Measurements from ENCODE around the gene SLC20A1. TPM values are rescaled to one million over a fixed set of nuclear protein-coding genes. Genes with fewer than 3 reads are reported as not detected.

The SLC20A1 gene
- total RNA-seq, 4 donors from 2014 or later: 6.9 to 85.7 (median 9.2) TPM

DNA sequence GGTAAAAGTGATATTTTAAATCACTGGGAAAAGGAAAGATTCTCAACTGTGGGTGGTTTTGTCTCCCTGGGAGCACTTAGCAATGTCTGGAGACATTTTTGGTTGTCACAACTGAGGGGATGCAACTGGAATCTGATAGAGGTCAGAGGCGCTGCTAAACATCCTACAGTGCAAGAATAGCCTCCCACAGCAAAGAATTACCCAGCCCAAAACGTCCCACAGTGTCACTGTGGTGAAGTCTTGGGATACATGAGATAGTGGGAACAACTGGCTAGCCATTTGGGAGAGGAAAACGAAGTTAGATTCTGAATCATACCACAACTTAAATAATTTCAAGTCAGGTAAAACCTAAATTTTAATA lies 38.7 kb downstream of the SLC20A1 start:
- ATAC-seq (no peak), DNase-seq (no peak)
- H3K4me3 ChIP-seq: no peak overlapping the region
- no peaks in the 10 kb centered on the region for H3K9me3 ChIP-seq
- in situ Hi-C loops (cut with MboI; ENCODE audit: low sequenced_read_pairs in 4 of 4): loop anchor here in 1 of 4 donors (10.0 kb wide), 1 partner anchor 60 kb away; no protein-coding TSS in a partner anchor
- intact Hi-C loops (cut with DNase I; ENCODE audit: low total_unique reads): loop anchor here (5.0 kb wide), 1 partner anchor 37 kb away; the partner anchor contains the start of gene SLC20A1
- peaks cover 16 to 25% of the 10 kb centered on the region in 2 donors for H3K4me1 ChIP-seq
- H3K27me3 ChIP-seq: no peaks in the 10 kb centered on the region
- no peak overlapping the region for H3K27ac ChIP-seq
- no peaks in the 10 kb centered on the region for H3K36me3 ChIP-seq
- TF ChIP-seq CTCF (IDR thresholded peaks at IDR 0.05 in 4 of 5, conservative IDR thresholded peaks at IDR 0.05 in 1 of 5): no peak
- no peak for TF ChIP-seq POLR2A (IDR thresholded peaks at IDR 0.05)

- peaks cover 6 to 16% of the 10 kb centered on the region in 2 donors for H3K4me1 ChIP-seq
- TF ChIP-seq CTCF (IDR thresholded peaks at IDR 0.05 in 4 of 5, conservative IDR thresholded peaks at IDR 0.05 in 1 of 5): peak in 1 of 5 experiments; percentile 16
- no peak for TF ChIP-seq POLR2A (IDR thresholded peaks at IDR 0.05)
- H3K27ac ChIP-seq: no peak overlapping the region
- no peak overlapping the region for H3K4me3 ChIP-seq
- intact Hi-C loops (cut with DNase I; ENCODE audit: low total_unique reads) (no loop called here), in situ Hi-C loops (cut with MboI; ENCODE audit: low sequenced_read_pairs in 4 of 4) (loop anchor here in 2 of 4 donors (5.0 to 10.0 kb wide), 2 partner anchors 61 to 83 kb away; no protein-coding TSS in a partner anchor)
- H3K36me3 ChIP-seq: no peaks in the 10 kb centered on the region
- H3K9me3 ChIP-seq: no peaks in the 10 kb centered on the region
- no peaks in the 10 kb centered on the region for H3K27me3 ChIP-seq
- no peak for ATAC-seq
- no peak for DNase-seq
Measured at GRCh38 chr2:112685271-112685884, 39.6 kb downstream of the SLC20A1 start.

- in situ Hi-C loops (cut with MboI; ENCODE audit: low sequenced_read_pairs in 4 of 4) (loop anchor here in 2 of 4 donors (5.0 to 10.0 kb wide), 2 partner anchors 62 to 84 kb away; no protein-coding TSS in a partner anchor), intact Hi-C loops (cut with DNase I; ENCODE audit: low total_unique reads) (no loop called here)
- Histone ChIP-seq H3K4me3 (no peak overlapping the region), H3K27me3 (no peaks in the 10 kb centered on the region), H3K4me1 (peaks cover 0 to 11% of the 10 kb centered on the region in 2 donors), H3K36me3 (no peaks in the 10 kb centered on the region), H3K9me3 (no peaks in the 10 kb centered on the region), H3K27ac (no peak overlapping the region)
- no peak for ATAC-seq
- TF ChIP-seq CTCF (IDR thresholded peaks at IDR 0.05 in 4 of 5, conservative IDR thresholded peaks at IDR 0.05 in 1 of 5) (no peak), POLR2A (IDR thresholded peaks at IDR 0.05) (no peak)
- DNase-seq: no peak
Measured at GRCh38 chr2:112686348-112687217, 40.8 kb downstream of the SLC20A1 start.

DNA sequence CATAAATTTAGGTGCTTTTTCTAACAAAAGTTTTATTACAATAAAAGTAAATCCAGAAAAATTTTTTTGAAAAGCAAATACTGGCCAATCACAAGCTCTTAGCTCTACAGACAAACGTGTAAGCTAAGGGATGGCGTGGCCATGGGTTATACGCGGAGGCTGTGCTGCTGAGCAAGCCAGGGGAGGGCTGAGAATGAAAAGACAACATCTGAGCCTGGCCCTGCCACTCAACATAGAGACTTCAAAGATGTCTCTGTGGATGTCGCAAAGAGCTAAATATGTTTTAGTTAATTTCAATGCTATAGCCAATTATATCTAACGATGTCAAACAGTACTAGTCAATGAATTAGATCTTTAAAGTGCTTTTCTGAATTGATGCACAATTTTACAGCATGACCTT lies 41.8 kb downstream of the SLC20A1 start:
- DNase-seq (no peak), ATAC-seq (no peak)
- TF ChIP-seq POLR2A (IDR thresholded peaks at IDR 0.05) (no peak), CTCF (IDR thresholded peaks at IDR 0.05 in 4 of 5, conservative IDR thresholded peaks at IDR 0.05 in 1 of 5) (no peak)
- in situ Hi-C loops (cut with MboI; ENCODE audit: low sequenced_read_pairs in 4 of 4) (loop anchor here in 2 of 4 donors (5.0 to 10.0 kb wide), 2 partner anchors 63 to 85 kb away; no protein-coding TSS in a partner anchor), intact Hi-C loops (cut with DNase I; ENCODE audit: low total_unique reads) (no loop called here)
- H3K36me3 ChIP-seq: no peaks in the 10 kb centered on the region
- no peak overlapping the region for H3K27ac ChIP-seq
- H3K9me3 ChIP-seq: no peaks in the 10 kb centered on the region
- H3K4me3 ChIP-seq: no peak overlapping the region
- H3K27me3 ChIP-seq: no peaks in the 10 kb centered on the region
- H3K4me1 ChIP-seq: peaks cover 0 to 11% of the 10 kb centered on the region in 2 donors

Data from gastrocnemius medialis (tissue), 4 donors.